HEK293T (cell line): ENCODE results near the gene NAGK.

ENCODE experiments used
- ELF4 ChIP-seq: fragments of 450-650 bp; IDR thresholded peaks from 2 replicates; pipeline ENCODE4 v1.6.1; 2017; ENCODE audit warnings: antibody characterized with exemption
- SUZ12 ChIP-seq: fragments of 450-650 bp; IDR thresholded peaks from 2 replicates; pipeline ENCODE4 v1.6.1; 2016; ENCODE audit warnings: mild to moderate bottlenecking

GRCh38 chr2:71113843-71114242 lies 45.4 kb downstream of the NAGK start:
- no peak for TF ChIP-seq ELF4
- no peak for TF ChIP-seq SUZ12
